Stimulated activated CD4-positive, alpha-beta T cell treated with anti-CD3 and anti-CD28 coated beads, TNF-alpha, amount 100 ng/mL, for 48 hours (primary cell): ENCODE results near the gene GPR146.
"Not testable (repeated sequence)": the region's sequence is repeated elsewhere in the genome, so short reads cannot be mapped to it uniquely, and the experiment has no call there.

Source experiments
- DNase-seq, 3 donors: peaks; one replicate each; pipeline ENCODE4 v3.0.0-alpha.2; 2020; ENCODE audit warnings: low read depth in 3 of 3

The GPR146 gene

GRCh38 chr7:1025743-1026581, 18.4 kb upstream of the GPR146 start:
- no peak for DNase-seq

DNA sequence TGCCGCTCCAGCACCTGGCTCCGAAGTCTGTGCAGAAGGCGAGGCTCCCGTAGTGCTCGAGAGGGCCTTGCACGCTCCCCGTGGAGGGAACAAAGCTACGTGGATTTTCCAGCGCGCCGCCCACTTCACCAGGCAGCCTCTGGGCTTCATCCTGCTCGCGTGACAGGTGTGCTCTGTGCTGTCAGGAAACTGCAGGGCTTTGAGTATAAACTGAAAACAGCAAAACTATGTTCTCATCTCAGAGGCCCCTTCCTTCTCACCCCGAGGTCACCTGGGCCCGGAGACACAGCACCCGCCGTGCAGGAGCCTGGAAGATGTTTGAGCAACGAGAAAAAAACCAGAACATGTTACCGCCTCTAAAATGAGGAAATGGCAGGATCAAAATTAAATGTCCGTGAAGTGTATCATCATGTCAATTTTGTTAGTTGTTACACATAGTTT, 17.6 kb upstream of the GPR146 start:
- DNase-seq = no peak

DNA sequence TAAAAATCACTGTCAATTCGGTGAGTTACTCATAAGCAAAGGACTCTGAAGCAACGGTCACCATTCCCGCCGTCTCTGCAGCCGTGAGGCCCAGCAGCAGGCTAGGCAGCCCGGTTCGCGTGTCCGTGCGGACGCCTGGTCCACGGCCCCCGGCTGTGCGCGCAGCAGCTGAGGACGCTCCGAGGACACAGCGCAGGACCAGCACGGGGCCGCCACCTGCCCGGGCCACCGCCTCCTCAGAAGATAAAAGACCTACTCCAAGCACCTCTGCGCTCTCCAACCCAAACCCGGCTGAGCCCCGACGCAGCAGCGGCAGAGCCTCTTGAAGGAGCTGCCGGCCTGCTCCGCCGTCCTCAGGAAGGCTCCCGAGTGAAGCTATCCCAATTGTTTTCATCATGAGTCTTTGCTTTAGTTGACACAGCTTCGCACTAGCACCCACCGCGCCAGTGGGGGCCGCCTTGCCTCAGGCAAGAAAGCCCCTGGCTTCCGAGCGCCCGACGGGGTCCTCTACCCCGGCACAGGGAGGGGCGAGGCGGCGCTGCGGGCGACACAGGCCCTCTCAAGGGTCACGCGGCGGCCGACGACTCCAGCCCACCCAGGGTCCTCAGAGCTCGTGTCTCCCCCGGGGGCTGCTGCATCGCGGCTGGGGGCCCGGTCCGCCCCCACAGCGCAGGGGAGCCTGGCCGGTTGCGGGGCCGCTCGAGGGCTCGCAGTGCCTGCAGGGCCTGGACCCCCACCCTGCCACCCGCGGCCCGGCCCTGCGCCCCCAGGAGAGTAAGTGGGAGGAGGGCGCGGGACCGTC, 16.9 kb upstream of the GPR146 start:
- no peak for DNase-seq

DNA sequence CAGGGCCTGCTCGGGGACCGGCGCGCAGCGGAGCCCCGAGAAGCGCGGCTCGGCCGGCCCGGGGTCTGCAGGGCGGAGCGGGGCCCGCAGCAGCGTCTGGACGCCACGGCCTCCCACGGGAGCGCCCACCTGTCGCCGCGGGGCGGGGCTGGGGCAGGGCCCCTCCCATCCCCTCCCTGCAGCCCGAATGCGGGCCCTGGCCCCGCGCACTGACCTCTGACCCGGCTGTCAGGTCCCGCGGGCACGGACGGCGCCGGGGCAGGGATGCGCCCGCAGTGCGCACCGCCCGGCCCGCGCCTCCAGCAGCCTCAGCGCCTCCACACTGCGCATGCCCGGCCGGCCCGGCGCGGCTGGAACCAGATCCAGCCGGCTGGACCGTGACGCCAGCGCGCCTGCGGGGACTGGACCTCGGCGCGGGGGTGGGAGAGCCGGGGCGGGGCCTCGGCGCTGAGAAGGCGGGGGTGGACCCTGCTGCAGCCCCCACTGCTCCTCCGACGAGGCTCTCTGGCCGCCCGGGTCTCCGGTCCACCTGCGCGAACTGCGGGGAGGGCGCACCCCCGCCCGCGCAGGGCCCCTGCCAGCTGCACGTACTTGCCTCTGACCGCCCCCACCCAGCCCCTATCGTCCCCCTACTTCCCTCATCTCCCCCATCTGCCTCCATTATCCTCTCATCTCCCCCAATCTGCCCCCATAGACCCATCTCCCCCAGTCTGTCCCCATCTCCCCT, 16.1 kb upstream of the GPR146 start:
- peak; percentile 71 to 84 (median 76) for DNase-seq

DNA sequence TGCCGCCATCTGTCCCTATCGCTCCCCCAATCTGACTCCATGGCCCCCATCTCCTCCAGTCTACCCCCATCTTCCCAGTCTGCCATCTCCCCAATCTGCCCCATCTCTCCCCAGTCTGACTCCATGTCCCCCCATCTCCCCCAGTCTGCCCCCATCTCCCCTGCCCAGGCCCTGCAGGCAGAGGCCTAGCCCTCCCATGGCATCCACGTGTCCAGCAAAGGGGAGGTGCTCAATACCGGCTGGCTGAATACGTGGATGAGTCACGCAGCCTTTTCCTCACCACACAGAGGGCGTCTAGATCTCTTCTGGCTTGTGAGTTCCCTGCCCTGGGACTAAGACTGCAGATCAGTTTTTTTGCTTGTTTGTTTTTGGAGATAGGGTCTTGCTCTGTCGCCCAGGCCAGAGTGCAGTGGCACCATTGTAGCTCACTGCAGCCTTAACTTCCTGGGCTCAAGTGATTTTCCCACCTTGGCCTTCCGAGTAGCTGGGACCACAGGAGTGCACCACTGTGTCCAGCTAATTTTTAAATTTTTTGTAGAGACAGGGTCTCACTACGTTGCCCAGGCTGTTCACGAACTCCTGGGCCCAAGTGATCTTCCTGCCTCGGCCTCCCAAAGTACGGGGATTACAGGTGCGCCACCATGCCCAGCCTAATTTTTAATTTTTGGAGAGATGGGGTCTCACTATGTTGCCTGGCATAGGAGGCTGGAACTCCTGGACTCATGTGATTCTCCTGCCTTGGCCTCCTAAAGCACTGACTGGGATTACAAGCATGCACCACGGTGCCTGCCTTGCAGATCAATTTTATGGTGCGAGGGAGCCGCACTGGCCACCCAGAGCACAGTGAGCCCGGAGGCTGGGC, 15.3 kb upstream of the GPR146 start:
- peak; percentile 47 to 65 (median 65) for DNase-seq

DNA sequence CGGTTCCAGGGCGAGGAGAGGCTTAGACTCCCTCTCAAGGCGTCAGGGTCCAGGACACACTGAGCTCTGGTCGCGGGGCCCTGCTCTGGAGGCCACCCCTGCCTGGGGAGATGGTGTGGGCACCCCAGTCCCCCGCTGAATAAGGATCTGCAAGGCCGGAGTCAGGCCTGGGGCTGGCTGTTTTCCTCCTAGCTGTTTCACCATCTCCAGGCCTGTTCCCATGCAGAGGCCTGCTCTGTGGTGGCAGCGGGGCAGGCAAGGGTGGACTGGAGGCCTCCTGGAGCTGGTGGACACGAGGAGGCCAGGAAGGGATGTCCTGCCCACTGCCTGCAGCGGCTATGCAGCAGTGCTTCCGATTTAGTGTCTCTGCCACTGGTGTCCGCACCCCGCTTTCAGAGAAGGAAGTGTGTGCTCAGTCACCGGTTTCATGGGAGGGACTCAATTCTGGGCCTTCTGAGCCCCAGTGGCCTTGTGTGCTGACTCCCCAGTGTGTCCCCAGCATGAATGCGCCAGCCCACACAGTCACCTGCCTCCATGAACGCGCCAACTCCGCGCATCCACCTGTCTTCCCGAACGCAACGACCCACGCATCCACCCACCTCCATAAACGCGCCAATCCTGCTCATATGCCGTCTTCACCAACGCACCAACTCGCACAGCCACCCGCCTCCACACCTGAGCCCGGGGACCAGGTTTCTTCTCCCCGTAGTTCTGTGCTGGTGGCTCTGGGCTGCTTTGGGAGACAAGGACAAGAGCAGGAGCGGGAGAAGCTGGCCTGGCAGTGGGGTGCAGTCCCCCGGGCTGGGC, 14.5 kb upstream of the GPR146 start:
- DNase-seq = no peak

- no peak for DNase-seq
These were observed 13.8 kb upstream of the GPR146 start for GRCh38 chr7:1030444-1031070.

DNA sequence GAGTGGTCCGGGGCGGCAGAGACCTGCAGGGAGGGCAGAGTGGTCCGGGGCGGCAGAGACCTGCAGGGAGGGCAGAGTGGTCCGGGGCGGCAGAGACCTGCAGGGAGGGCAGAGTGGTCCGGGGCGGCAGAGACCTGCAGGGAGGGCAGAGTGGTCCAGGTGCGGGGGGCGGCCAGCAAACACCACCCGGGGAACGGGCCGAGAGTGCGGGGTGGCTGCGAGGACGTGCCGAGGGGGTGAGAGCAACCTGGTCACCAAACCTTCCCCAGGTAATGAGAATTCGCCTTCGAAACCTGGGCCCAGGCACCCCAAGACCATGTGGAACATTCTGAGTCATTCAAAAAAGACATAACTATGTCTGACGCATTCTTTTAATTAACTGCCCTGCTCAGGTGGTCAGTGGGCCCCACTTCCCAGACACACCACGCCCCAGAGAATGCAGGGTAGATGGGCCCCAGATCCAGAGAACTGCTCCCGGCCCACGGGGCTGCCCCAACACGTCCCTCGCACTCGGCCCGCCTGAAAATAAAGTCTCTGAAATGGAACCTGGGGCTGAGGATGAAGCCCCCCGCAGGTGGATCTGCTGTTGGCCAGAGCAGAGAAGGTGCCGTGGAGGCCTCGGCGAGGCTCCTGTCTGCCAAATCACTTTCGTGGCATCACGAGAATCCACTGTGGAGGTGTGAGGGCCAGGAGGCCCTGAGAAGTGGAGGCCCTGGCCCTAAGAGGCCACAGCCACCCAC, 12.5 kb upstream of the GPR146 start:
- no peak for DNase-seq

DNA sequence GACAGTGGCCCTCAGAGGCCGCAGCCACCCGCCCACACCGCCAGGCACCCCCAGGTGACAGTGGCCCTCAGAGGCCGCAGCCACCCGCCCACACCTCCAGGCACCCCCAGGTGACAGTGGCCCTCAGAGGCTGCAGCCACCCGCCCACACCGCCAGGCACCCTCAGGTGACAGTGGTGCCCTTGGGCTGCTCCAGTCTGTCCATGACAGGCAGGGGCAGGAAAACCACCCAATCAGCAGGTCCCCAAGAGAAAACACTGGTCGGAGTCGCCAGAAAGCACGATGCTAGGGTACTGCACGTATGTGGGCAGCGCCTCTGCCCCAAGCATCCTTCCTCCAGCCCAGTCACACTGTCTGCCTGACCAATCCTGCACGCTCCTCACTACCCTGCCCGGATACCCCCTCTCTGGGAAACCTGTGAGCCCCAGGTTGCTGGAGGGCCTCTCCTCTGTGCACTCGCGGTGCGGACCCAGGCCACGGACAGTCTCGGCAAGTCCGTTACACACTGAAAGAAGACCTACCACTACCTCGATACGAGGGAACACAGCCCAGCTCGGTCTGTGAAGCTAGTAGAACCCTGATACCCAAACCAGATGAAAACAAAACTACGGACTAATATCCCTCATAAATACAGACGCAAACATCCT, 11.7 kb upstream of the GPR146 start:
- DNase-seq = no peak

DNA sequence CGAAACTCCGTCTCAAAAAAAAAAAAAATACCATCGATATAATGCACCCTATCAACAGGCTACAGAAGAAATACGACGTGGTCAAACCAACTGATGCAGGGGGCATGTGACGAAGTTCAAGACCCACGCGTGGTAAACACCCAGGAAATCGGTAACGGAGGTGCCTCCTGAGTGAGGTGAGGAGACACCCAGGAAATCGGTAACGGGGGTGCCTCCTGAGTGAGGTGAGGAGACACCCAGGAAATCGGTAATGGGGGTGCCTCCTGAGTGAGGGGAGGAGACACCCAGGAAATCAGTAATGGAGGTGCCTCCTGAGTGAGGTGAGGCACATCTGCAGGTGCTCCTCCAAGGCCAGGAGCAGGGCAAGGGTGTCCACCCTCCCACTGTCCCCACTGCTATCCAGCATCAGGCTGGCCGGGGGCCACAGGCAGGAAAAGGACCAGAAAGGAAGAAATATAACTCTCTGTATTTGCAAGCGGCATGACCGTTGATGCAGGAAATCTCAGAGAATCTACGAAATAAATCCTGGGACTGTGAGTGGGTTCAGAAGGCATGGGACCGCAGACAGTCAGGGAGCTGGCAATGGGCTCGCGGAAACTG, 10.7 kb upstream of the GPR146 start:
- no peak for DNase-seq

DNA sequence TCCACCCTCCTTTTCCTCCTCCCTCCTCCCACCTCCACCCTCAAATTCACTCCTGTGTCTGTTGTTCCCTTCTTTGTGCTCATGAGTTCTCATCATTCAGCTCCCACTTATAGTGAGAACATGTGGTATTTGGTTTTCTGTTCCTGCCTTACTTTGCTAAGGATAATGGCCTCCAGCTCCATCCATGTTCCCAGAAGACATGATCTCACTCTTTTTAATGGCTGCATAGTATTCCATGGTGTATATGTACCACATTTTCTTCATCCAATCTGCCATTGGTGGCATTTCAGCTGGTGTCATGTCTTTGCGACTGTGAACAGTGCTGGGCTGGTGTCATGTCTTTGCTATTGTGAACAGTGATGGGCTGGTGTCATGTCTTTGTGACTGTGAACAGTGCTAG, 9.6 kb upstream of the GPR146 start:
- not testable (repeated sequence) for DNase-seq

- DNase-seq = not testable (repeated sequence)
These were observed 8.0 kb upstream of the GPR146 start for GRCh38 chr7:1036164-1036928.

- DNase-seq = not testable (repeated sequence)
These were observed 4.1 kb upstream of the GPR146 start for GRCh38 chr7:1040233-1040632.

DNA sequence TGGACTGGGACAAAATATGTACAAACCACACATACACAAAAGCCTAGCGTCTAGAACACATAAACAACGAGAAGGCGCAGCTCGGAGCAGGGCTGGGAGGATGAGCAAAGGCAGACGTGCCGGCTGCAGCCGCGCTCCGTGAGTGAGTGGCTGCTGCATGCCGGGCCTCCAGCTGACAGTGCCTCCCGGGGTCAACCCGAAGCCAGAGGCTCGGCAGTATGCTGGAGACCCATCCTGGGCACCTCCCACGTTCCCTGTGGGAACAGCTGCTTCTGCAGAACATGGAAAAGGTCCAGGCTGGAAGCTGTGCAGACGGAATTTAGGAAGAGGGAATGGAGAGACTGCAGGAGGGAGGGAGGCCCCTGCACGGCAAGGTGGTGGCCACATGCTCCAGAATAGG, 3.6 kb upstream of the GPR146 start:
- no peak for DNase-seq

- DNase-seq = no peak
These were observed 2.5 kb upstream of the GPR146 start for GRCh38 chr7:1041551-1042491.

DNA sequence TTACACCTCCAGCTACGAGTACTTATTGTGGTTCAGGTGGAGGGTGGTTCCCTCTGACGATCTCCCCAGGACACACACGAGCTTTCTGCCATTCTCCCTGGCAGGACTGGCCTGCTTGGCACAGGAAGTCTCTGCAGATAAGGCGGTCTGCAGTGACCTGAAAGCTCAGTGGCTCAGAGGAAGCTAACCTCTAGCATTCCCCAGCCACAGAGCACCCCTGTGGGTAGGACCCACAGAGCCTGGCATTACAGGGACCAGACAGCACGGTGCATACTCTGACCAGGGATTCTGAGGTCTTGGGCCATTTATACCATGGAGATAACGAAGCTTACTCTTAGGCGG, 1.9 kb upstream of the GPR146 start:
- no peak for DNase-seq
